Activated T-helper 17 cell treated with anti-CD3 and anti-CD28 coated beads, Interleukin-2, amount 50 U/mL, for 72 hours (primary cell): Measurements from ENCODE around the gene ANKH. TPM values are rescaled to one million over a fixed set of nuclear protein-coding genes. Genes with fewer than 3 reads are reported as not detected.

Experiments
- ATAC-seq: fragments of 150-1000 bp; cut with Tn5 transposase; replicated peaks from 2 replicates; pipeline ENCODE4 v1.10.0; 2021; ENCODE audit warnings: mild to moderate bottlenecking, moderate library complexity
- H3K27ac Mint-ChIP-seq: one replicate; pipeline ENCODE4 v1.8.0; 2022; ENCODE audit warnings: mixed read lengths
- H3K27me3 Mint-ChIP-seq: one replicate; pipeline ENCODE4 v1.8.0; 2022; ENCODE audit warnings: mixed read lengths
- H3K36me3 Mint-ChIP-seq: one replicate; pipeline ENCODE4 v1.8.0; 2022; ENCODE audit warnings: low read depth, mild to moderate bottlenecking, mixed read lengths
- H3K4me1 Mint-ChIP-seq: one replicate; pipeline ENCODE4 v1.8.0; 2022; ENCODE audit warnings: mixed read lengths
- H3K4me3 Mint-ChIP-seq: one replicate; pipeline ENCODE4 v1.8.0; 2022; ENCODE audit warnings: mild to moderate bottlenecking, mixed read lengths
- H3K9me3 Mint-ChIP-seq: one replicate; pipeline ENCODE4 v1.8.0; 2022; ENCODE audit warnings: mixed read lengths
- total RNA-seq, 2 donors: library from RNA; stranded (reverse); gene quantifications; one replicate each; pipeline ENCODE4 v1.2.3, GENCODE V29; 2022

Gene ANKH
- total RNA-seq, 2 donors from 2014 or later, result 101 to 193 TPM

DNA sequence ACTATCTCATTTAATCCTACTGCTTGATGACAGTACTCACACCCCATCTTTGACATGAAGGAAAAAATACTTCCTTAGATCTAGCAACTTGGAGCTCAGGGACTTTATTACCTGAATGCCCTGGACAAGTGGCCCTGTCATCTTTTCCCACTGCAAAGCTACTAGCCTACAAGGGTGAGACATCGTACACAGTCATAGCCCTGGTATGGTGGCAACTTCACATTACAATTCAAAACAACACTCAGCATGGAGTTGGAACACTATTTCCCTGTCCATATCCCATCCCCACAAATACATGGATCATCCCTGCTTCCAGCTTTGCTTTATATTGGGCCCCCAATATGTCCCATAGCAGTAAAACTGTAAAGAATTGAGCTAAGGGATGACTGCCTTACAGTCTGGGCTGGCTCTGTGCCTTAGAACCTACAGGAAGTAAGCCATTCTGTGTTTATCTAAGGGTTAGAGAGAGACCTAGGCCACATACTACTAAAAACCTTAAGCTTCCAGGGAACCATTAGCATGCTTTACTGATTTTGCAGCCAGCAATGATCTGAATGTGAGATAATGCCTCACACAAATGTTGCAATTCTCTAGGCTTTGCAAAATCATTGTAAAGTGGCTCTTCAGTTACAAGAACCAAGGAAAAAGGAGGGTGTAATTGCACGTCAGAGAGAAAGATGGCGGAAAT, 151.2 kb downstream of the ANKH start:
- peaks cover 71% of the 10 kb centered on the region for H3K36me3 Mint-ChIP-seq
- no peaks in the 10 kb centered on the region for H3K9me3 Mint-ChIP-seq
- H3K27ac Mint-ChIP-seq, result peak overlapping the region; percentile 43
- no peaks in the 10 kb centered on the region for H3K27me3 Mint-ChIP-seq
- peaks cover 16% of the 10 kb centered on the region for H3K4me1 Mint-ChIP-seq
- H3K4me3 Mint-ChIP-seq, result no peak overlapping the region
- ATAC-seq, result no peak

DNA sequence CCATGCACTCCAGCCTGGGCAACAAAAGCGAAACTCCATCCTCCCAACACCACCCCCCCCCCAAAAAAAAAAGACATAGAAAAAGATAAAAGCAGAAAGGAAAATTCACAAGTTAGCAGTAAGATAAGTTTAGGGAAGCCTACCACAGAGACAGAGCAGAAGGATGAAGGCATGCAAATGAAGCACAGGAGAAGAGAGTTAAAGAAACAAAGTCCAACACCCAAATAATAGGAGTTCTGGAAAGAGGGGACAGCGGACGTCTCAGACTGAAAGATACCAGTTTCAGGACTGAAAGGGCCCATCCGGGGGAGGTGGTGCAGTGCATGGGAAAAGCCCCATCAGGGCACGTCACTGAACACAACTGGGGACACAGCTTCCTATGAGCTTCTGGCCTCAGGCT, 152.8 kb downstream of the ANKH start:
- Mint-ChIP-seq H3K36me3 (peaks cover 71% of the 10 kb centered on the region), H3K4me1 (peaks cover 16% of the 10 kb centered on the region), H3K27ac (peak overlapping the region; percentile 62), H3K27me3 (no peaks in the 10 kb centered on the region), H3K9me3 (no peaks in the 10 kb centered on the region), H3K4me3 (no peak overlapping the region)
- no peak for ATAC-seq

DNA sequence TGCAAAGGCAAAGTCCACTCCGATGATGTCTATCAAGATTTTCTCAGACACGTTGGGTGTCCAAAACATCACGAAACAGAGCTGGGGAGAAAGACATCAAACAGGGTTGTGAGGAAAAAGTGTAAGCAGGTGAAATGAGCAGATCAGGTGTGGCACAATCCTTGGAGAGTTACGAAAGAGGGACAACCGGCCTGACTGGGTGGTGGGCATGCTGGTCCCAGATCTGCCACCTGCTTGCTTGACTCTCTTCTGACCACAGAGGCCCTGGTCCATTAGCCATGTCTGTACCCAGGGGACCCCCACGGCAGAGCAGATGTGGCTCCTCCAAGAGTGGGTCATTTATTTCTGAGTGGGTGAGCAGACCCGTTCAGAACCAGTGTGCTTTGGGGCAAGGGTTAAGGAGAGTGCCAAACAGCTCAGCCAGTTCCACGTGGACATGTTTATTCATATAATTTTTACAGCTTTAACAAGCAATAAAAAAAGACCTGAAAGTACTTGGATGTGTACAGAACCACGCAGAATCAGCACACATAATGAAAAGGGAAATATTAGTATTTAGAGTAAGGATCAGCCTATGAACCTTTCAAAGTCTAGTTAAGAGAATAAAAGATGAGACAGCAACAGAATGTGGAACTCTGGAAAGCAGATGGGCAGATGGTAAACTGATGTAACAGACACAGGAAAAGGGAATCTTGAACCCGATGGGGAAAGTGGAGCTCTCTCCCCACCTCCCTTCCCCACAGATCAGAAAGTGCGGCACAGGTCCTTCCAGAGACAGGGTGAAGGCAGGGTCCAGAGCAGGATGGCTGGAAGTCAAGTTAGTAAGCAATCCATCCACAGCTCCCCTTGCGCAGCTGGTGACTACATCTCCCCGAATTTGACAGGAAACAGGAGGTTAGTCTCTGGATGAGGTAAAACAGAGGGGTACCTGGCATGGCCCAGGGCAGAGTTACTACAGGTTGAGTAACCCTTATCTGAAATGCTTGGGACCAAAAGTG, 154.5 kb downstream of the ANKH start:
- ATAC-seq, result no peak
- H3K4me3 Mint-ChIP-seq, result no peak overlapping the region
- H3K36me3 Mint-ChIP-seq, result peaks cover 75% of the 10 kb centered on the region
- no peaks in the 10 kb centered on the region for H3K9me3 Mint-ChIP-seq
- peak overlapping the region; percentile 62 for H3K27ac Mint-ChIP-seq
- H3K27me3 Mint-ChIP-seq, result no peaks in the 10 kb centered on the region
- H3K4me1 Mint-ChIP-seq, result peaks cover 16% of the 10 kb centered on the region

DNA sequence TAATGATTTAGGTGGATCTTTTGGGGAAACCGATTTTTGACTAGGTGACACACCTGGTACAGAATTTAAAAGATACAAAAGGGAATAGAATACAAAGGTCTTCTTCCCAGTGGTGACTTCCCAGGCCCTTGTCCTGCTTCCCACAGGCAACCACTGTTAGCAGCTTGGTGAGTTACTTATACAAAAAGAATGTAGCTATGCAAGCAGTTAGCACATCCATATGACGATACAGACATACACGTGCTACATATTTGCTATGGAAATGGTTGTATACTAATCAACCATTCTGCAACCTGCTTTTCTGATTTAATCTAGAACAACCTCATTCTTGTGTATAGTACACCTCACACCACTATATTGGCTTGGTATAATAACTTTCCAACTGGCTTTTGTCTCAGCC, 156.1 kb downstream of the ANKH start:
- Mint-ChIP-seq H3K4me3 (no peak overlapping the region), H3K9me3 (no peaks in the 10 kb centered on the region), H3K27me3 (no peaks in the 10 kb centered on the region), H3K36me3 (peaks cover 91% of the 10 kb centered on the region), H3K27ac (peak overlapping the region; percentile 62), H3K4me1 (peaks cover 14% of the 10 kb centered on the region)
- ATAC-seq, result no peak

DNA sequence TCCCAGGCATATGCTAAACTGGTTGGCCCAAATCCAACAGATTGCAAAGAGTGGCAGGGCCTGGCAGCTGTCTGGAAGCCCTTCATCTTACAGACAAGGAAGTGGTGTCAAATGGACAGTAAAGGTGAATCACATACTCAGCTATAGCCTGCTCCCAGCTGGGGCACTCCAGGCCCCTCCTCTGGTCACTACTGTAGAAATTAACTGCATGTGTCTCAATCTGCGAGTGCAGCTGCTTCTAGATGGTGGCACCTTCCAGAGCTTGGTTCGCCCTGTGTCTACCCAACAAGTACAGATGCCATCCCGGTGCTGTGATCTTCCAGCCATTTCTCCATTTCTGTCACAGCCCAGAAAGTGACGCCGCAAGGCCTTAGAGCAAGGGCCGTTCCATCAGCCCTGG, 156.9 kb downstream of the ANKH start:
- no peaks in the 10 kb centered on the region for H3K27me3 Mint-ChIP-seq
- peaks cover 9% of the 10 kb centered on the region for H3K4me1 Mint-ChIP-seq
- ATAC-seq, result no peak
- H3K4me3 Mint-ChIP-seq, result no peak overlapping the region
- peaks cover 98% of the 10 kb centered on the region for H3K36me3 Mint-ChIP-seq
- H3K9me3 Mint-ChIP-seq, result no peaks in the 10 kb centered on the region
- peak overlapping the region; percentile 66 for H3K27ac Mint-ChIP-seq

DNA sequence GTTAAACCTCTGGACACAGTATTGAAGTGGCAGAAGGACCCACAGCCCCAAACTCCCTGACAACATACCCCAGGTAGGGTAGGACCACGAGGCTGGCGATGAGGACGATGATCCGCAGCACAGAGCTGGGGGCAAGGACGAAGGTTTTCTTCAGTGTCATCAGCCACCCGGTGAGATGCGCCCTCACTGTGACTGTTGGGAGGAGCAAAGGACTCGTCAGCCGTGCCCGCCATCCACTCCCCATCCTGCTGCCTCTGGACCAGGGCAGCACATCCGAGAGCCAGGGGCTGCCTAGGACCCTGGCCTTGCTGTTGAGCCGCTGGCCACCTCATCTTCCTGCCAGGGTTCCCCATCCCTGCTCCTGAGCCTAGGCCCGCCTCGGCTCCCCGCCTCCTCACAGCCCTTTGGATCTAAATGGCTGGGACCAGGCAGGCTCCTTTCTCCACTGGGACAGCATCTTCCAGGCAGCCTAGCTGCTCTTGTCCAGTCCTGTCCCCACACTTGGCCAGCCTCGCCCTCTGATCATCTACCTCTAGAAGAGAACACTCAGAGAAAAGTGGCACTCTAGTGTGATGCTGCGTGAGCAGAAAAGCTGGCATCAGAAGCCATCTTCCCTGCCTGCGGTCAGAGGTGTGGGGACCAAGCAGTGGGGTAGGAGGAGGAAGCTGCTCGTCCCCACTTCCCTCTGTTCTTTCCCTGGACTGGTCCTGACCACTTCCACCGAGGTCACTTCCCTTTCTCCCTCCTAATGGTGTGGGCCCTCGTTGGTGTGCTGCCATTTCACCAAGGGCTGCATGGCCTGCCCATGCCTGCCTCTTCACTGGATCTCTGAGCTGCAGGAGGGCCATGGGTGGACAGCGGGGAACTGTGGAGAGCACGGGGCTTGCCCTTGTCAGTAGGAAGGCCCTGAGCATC, 157.8 kb downstream of the ANKH start:
- peak; percentile 8 for ATAC-seq
- Mint-ChIP-seq H3K4me3 (no peak overlapping the region), H3K36me3 (peaks cover 100% of the 10 kb centered on the region), H3K27me3 (no peaks in the 10 kb centered on the region), H3K4me1 (peaks cover 6% of the 10 kb centered on the region), H3K27ac (peak overlapping the region; percentile 66), H3K9me3 (no peaks in the 10 kb centered on the region)

DNA sequence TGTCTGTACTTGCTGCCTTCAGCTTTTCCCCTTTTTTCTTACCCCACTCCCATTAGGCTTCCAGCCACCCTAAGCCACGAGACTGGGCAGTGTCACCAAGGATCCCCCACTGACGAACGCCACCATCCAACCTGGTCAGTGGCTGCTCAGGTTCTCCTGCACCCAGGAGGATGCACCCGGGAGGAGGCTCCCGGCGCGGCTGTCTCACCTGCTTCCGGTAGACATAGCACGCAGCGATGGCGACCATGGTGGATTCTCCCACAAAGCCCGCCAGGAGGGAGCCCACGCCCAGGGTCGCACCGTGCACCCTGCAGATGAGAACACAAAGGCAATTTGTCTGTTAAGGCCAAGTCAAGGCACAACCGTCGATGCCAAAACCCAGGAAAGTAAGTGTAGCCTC, 158.9 kb downstream of the ANKH start:
- ATAC-seq, result no peak
- Mint-ChIP-seq H3K4me3 (no peak overlapping the region), H3K27me3 (no peaks in the 10 kb centered on the region), H3K9me3 (no peaks in the 10 kb centered on the region), H3K4me1 (peaks cover 4% of the 10 kb centered on the region), H3K27ac (peak overlapping the region; percentile 75), H3K36me3 (peaks cover 100% of the 10 kb centered on the region)

DNA sequence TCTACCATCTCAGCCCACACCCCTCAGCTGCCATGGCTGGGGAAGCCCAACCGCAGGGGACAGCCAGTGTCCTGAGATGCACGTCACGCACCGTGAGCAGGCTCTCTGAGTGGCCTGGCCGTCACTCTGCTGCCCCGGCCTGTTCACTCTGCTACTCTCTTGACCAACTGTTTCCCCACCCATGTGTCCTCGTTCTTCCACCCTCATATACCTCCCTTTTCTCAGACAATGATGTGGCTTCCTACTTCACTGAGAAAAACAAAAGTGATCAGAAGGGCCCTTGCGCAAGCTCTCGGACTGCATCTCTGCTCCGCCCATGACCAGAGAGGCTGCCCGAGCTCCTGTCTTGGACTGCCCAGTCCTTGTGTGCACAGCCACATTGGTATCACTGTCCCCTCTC, 159.4 kb downstream of the ANKH start:
- Mint-ChIP-seq H3K27ac (peak overlapping the region; percentile 75), H3K27me3 (no peaks in the 10 kb centered on the region), H3K4me1 (peaks cover 4% of the 10 kb centered on the region), H3K9me3 (no peaks in the 10 kb centered on the region), H3K4me3 (no peak overlapping the region), H3K36me3 (peaks cover 100% of the 10 kb centered on the region)
- ATAC-seq, result no peak

DNA sequence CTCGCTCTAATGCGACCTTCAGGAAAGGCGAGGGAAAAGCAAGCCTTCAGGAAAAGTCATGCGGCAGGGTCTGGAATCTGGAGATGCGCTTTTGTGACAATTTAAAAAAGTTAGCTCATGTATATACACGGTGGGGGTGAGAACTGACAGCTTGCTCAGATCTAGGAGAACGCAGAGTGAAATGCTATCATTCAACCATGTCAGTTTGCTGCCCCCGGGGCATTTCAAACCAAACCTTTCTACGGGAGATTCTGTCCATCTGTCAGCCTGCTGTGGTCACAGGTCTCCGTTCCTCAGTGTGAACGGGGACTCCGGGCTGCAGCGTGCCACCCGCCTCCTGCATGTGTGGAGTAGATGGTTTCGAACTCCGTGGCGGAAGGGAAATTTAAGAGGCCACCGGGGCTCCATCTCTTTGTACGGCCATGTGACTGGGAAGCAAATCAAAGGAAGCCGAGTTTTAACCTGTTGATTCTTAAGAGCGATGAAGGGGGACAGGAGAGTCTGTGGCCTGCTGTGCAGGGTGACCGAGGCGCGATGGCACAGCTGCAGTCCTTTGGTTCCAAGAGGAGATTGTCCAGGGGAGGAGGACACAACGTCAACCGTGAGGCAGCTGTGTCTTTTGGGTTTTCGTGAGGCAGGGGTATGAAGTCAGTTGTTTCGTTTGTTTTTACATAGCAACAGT, 161.1 kb downstream of the ANKH start:
- peak overlapping the region; percentile 56 for H3K27ac Mint-ChIP-seq
- peaks cover 17% of the 10 kb centered on the region for H3K4me1 Mint-ChIP-seq
- H3K9me3 Mint-ChIP-seq, result no peaks in the 10 kb centered on the region
- H3K36me3 Mint-ChIP-seq, result peaks cover 100% of the 10 kb centered on the region
- ATAC-seq, result no peak
- no peak overlapping the region for H3K4me3 Mint-ChIP-seq
- no peaks in the 10 kb centered on the region for H3K27me3 Mint-ChIP-seq

DNA sequence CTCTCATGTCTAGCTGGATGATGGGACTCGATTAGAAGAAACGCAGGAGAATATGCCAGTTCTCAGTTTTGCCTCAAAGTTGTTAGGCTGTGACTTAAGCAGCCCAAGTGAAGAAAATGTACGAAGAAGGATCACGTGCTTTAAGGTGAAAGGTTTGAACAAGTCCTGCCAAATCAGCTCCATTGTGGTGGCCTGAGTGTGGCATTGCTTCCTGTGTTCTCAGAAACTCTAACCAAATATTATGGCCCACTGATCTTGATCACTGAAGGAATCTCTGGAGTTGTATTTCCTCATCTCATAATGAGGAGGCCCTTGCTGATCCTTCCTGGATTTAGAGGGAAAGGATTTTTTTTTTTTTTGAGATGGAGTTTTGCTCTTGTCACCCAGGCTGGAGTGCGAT, 163.0 kb downstream of the ANKH start:
- Mint-ChIP-seq H3K27ac (peak overlapping the region; percentile 97), H3K9me3 (no peaks in the 10 kb centered on the region), H3K4me1 (peaks cover 31% of the 10 kb centered on the region), H3K36me3 (peaks cover 100% of the 10 kb centered on the region), H3K27me3 (no peaks in the 10 kb centered on the region), H3K4me3 (peak overlapping the region; percentile 81)
- no peak for ATAC-seq

DNA sequence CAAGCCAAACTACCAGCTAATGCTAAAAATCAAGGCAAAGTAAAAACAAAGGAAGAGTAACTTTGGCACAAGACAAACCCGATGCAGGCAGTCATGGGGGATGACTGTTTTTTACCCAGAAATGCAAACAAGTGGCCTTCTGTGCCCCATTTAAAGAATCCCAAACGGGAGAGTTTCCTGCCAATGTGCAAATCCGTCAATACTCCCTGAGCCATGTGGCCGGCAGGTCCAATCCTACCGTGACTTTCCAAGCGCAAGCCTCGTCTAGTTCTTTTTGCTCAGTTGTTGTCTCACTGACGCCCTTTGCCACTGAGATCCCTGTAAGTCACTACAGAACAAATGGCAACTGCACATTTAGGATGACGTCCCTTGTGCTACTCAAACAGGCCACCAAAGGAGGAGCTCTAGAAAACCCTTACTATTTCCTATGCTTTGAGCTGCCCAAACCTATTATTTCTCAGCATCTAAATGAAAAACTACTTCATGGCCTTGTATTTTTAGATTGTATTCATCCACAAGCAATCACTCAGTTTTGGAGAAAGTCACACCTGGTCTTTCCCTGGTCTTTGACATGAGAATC, 163.7 kb downstream of the ANKH start:
- ATAC-seq, result no peak
- peak overlapping the region; percentile 81 for H3K4me3 Mint-ChIP-seq
- peak overlapping the region; percentile 97 for H3K27ac Mint-ChIP-seq
- H3K9me3 Mint-ChIP-seq, result no peaks in the 10 kb centered on the region
- peaks cover 38% of the 10 kb centered on the region for H3K4me1 Mint-ChIP-seq
- H3K36me3 Mint-ChIP-seq, result peaks cover 100% of the 10 kb centered on the region
- H3K27me3 Mint-ChIP-seq, result no peaks in the 10 kb centered on the region

DNA sequence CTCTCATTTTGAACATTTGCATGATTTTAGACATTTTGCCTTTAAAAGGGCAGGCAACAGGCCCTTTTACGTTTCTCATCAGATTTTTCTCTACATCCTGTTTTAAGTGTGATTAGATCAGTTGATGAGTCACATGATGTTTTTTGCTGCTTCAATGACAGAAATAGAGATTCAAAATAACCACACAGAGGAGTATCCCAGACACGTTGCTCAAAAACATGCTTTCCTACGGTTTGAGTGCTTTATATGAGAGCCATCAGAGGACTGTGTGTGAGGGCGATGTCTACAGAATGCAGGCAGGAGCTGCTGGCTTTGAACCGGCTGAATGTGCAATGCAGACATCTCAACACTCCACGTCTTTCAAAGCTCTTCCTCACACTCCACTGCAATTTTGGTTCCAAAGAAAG, 165.0 kb downstream of the ANKH start:
- peaks cover 100% of the 10 kb centered on the region for H3K36me3 Mint-ChIP-seq
- peak; percentile 95 for ATAC-seq
- H3K9me3 Mint-ChIP-seq, result no peaks in the 10 kb centered on the region
- peak overlapping the region; percentile 97 for H3K27ac Mint-ChIP-seq
- no peaks in the 10 kb centered on the region for H3K27me3 Mint-ChIP-seq
- peak overlapping the region; percentile 81 for H3K4me3 Mint-ChIP-seq
- H3K4me1 Mint-ChIP-seq, result peaks cover 48% of the 10 kb centered on the region

DNA sequence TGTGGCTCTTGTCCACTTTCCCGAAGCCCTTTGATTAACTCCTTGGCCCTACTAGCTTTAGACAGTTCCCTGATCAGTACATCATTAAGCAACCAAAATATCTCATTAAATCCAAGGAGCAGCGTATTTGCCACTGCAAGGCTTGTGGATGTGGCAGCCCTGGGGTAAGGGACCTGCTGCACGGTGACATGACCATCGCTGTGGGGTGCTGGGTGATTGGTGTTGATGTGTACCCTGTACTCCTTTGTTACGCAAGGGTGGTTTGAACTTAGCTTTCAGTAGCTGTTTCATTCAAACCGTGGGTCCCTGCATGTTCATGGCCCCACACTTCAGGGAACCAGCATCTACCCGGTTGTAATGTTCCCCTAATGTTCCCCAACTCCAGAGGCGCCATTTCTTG, 166.0 kb downstream of the ANKH start:
- peaks cover 50% of the 10 kb centered on the region for H3K4me1 Mint-ChIP-seq
- no peaks in the 10 kb centered on the region for H3K9me3 Mint-ChIP-seq
- no peaks in the 10 kb centered on the region for H3K27me3 Mint-ChIP-seq
- H3K36me3 Mint-ChIP-seq, result peaks cover 100% of the 10 kb centered on the region
- H3K27ac Mint-ChIP-seq, result peak overlapping the region; percentile 97
- no peak for ATAC-seq
- peak overlapping the region; percentile 81 for H3K4me3 Mint-ChIP-seq
